T-helper 2 cell treated with Interferon-gamma antibody and Interleukin-4, amounts not matched to agents 100 ng/mL and 5 ng/mL, for 36 hours (primary cell): ENCODE data around the gene GRID2. TPM values are rescaled to one million over a fixed set of nuclear protein-coding genes. Genes with fewer than 3 reads are reported as not detected.
"Not testable (repeated sequence)": the region's sequence is repeated elsewhere in the genome, so short reads cannot be mapped to it uniquely, and the experiment has no call there.

Source experiments
- intact Hi-C: fragments of 100-400 bp; cut with micrococcal nuclease; formaldehyde crosslinking; loops from one replicate; pipeline ENCODE4 v1.15.1; 2023
- total RNA-seq: library from RNA; stranded (reverse); gene quantifications from 2 replicates; pipeline ENCODE4 v1.2.3, GENCODE V29; 2022

GRID2 gene
- total RNA-seq, 1 donor from 2014 or later = not detected

GRCh38 chr4:93300780-93301555 is 997.2 kb downstream of the GRID2 start:
- intact Hi-C loops = not testable (repeated sequence)

- intact Hi-C loops = no loop called here
These were observed 998.5 kb downstream of the GRID2 start for GRCh38 chr4:93302310-93302709.

GRCh38 chr4:93303440-93303839 is 999.7 kb downstream of the GRID2 start:
- intact Hi-C loops = no loop called here

GRCh38 chr4:93312299-93312698 is 1008.5 kb downstream of the GRID2 start:
- intact Hi-C loops = no loop called here

GRCh38 chr4:93313197-93313596 is 1009.4 kb downstream of the GRID2 start:
- intact Hi-C loops = no loop called here

GRCh38 chr4:93317057-93317456 is 1013.3 kb downstream of the GRID2 start:
- intact Hi-C loops = no loop called here

GRCh38 chr4:93317561-93317960 is 1013.8 kb downstream of the GRID2 start:
- intact Hi-C loops = no loop called here

GRCh38 chr4:93319041-93319440 is 1015.3 kb downstream of the GRID2 start:
- intact Hi-C loops = no loop called here

- intact Hi-C loops = no loop called here
These were observed 1016.6 kb downstream of the GRID2 start for GRCh38 chr4:93320356-93320755.

- intact Hi-C loops = no loop called here
These were observed 1023.6 kb downstream of the GRID2 start for GRCh38 chr4:93327346-93327745.

- intact Hi-C loops = no loop called here
These were observed 1030.2 kb downstream of the GRID2 start for GRCh38 chr4:93334003-93334402.

GRCh38 chr4:93337196-93337595 is 1033.4 kb downstream of the GRID2 start:
- intact Hi-C loops = no loop called here

- intact Hi-C loops = no loop called here
These were observed 1039.0 kb downstream of the GRID2 start for GRCh38 chr4:93342738-93343137.

GRCh38 chr4:93346840-93347239 is 1043.1 kb downstream of the GRID2 start:
- intact Hi-C loops = no loop called here

GRCh38 chr4:93348896-93349295 is 1045.1 kb downstream of the GRID2 start:
- intact Hi-C loops = no loop called here

- intact Hi-C loops = no loop called here
These were observed 1048.1 kb downstream of the GRID2 start for GRCh38 chr4:93351846-93352245.

- intact Hi-C loops = no loop called here
These were observed 1051.6 kb downstream of the GRID2 start for GRCh38 chr4:93355411-93355810.

- intact Hi-C loops = no loop called here
These were observed 1055.8 kb downstream of the GRID2 start for GRCh38 chr4:93359586-93359985.

- intact Hi-C loops = not testable (repeated sequence)
These were observed 1062.5 kb downstream of the GRID2 start for GRCh38 chr4:93366169-93366755.

GRCh38 chr4:93368968-93369367 is 1065.2 kb downstream of the GRID2 start:
- intact Hi-C loops = no loop called here

GRCh38 chr4:93370256-93370655 is 1066.5 kb downstream of the GRID2 start:
- intact Hi-C loops = no loop called here

- intact Hi-C loops = no loop called here
These were observed 1070.4 kb downstream of the GRID2 start for GRCh38 chr4:93373893-93374860.
